Left lung (tissue), 10 donors: Measurements from ENCODE around the gene HMGB1. TPM values are rescaled to one million over a fixed set of nuclear protein-coding genes. Genes with fewer than 3 reads are reported as not detected.
A peak's percentile ranks its signal among the peaks of the same experiment; 100 is the strongest.

Source experiments
- ATAC-seq: fragments of 200-7000 bp; cut with Tn5 transposase; one replicate; pipeline ENCODE4 v1.9.1; 2020; ENCODE audit warnings: moderate library complexity
- DNase-seq, 4 donors: peaks; one replicate each; pipeline ENCODE4 v3.0.0-alpha.2; 2013 to 2020
- H3K27ac ChIP-seq, 2 donors: fragments of 200-600 bp; sonication (generic) in 1 of 2; one replicate each; pipeline versions ENCODE4 v1.5.0 to v1.8.0; 2020 to 2021
- H3K27me3 ChIP-seq, 2 donors: fragments of 200-600 bp; sonication (generic) in 1 of 2; one replicate each; pipeline versions ENCODE4 v1.5.0 to v1.8.0; 2020 to 2021
- H3K36me3 ChIP-seq, 2 donors: fragments of 200-600 bp; sonication (generic) in 1 of 2; one replicate each; pipeline versions ENCODE4 v1.5.0 to v1.8.0; 2020 to 2021
- H3K4me1 ChIP-seq, 2 donors: fragments of 200-600 bp; one replicate each; pipeline ENCODE4 v1.8.0; 2021
- H3K4me3 ChIP-seq, 2 donors: fragments of 200-600 bp; sonication (generic) in 1 of 2; one replicate each; pipeline versions ENCODE4 v1.5.0 to v1.8.0; 2020 to 2021; ENCODE audit warnings: mild to moderate bottlenecking in 1 of 2
- H3K9me3 ChIP-seq, 2 donors: fragments of 200-600 bp; sonication (generic) in 1 of 2; one replicate each; pipeline versions ENCODE4 v1.5.0 to v1.8.0; 2020 to 2021
- intact Hi-C, 2 donors: fragments of 100-400 bp; cut with DNase I; formaldehyde crosslinking; loops; one replicate each; pipeline versions ENCODE4 v1.11.2 to v1.14.2; 2022
- polyA plus RNA-seq, 6 donors: library from polyadenylated mRNA; unstranded; fragments of 120-200 nt; gene quantifications; one replicate each; pipeline ENCODE4 v1.2.1, GENCODE V29; 2013; ENCODE audit not compliant: insufficient read length in 6 of 6
- total RNA-seq, 2 donors: library from RNA; stranded (reverse); fragmentation: NEBNext Ultra II Directional; extraction: Animal tissue kit (Norgen Biotek cat#: 25700); gene quantifications; one replicate each; pipeline ENCODE4 v1.2.1, GENCODE V29; 2021
- TF ChIP-seq, protein P1 (sequence below), 2 donors: fragments of 200-600 bp; sonication (generic) in 1 of 2; IDR thresholded peaks; one replicate each; pipeline versions ENCODE4 v1.5.0 to v1.8.0; 2021; ENCODE audit warnings: antibody characterized with exemption in 2 of 2
- donor health status: DM: no; HTN: yes; CAD: no.
- donor health status: DM: no; HTN: no; CAD: no.

The HMGB1 gene
- total and polyA plus RNA-seq, 8 donors: 249 to 976 (median 765) TPM

DNA sequence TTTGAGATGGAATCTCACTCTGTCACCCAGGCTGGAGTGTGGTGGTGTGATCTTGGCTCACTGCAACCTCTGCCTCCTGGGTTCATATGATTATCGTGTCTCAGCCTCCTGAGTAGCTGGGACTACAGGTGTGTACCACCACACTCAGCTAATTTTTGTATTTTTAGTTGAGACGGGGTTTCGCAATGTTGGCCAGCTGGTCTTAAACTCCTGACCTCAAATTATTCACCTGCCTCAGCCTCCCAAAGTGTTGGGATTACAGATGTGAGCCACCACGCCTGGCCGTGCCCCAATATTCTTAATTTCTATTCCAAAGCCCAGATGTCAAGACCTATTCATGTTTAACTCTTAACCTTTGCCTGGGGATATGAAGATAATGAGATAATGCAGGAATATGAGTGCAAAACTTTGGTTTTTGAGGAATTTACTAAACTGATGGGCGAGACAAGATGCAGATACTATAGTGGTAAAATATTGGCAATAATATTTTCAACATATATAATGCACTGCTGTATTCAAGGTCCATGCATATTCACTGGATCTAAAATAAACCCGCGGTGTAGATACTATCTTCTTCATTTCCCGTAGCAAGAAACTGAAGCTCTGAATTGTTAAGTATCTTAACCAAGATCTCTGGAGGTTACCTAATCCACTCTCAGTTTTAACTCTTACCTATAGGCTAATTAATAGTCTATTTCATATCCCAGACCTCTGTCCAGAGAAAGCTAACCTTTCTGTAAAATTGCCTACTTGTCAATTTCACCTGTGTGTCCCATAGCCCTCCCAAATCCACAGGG, 43.7 kb upstream of the HMGB1 start:
- intact Hi-C loops: no loop called here
- H3K36me3 ChIP-seq: no peaks in the 10 kb centered on the region
- no peaks in the 10 kb centered on the region for H3K27me3 ChIP-seq
- TF ChIP-seq, protein P1, sequence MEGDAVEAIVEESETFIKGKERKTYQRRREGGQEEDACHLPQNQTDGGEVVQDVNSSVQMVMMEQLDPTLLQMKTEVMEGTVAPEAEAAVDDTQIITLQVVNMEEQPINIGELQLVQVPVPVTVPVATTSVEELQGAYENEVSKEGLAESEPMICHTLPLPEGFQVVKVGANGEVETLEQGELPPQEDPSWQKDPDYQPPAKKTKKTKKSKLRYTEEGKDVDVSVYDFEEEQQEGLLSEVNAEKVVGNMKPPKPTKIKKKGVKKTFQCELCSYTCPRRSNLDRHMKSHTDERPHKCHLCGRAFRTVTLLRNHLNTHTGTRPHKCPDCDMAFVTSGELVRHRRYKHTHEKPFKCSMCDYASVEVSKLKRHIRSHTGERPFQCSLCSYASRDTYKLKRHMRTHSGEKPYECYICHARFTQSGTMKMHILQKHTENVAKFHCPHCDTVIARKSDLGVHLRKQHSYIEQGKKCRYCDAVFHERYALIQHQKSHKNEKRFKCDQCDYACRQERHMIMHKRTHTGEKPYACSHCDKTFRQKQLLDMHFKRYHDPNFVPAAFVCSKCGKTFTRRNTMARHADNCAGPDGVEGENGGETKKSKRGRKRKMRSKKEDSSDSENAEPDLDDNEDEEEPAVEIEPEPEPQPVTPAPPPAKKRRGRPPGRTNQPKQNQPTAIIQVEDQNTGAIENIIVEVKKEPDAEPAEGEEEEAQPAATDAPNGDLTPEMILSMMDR (IDR thresholded peaks at IDR 0.05): no peak
- H3K4me1 ChIP-seq: no peaks in the 10 kb centered on the region
- DNase-seq: no peak
- no peak overlapping the region for H3K27ac ChIP-seq
- H3K4me3 ChIP-seq: no peak overlapping the region
- no peaks in the 10 kb centered on the region for H3K9me3 ChIP-seq
- no peak for ATAC-seq

GRCh38 chr13:30504081-30504480, 38.3 kb upstream of the HMGB1 start:
- ATAC-seq (no peak), DNase-seq (peak in 1 of 4 donors; percentile 3)
- intact Hi-C loops: no loop called here
- Histone ChIP-seq H3K36me3 (no peaks in the 10 kb centered on the region), H3K27ac (no peak overlapping the region), H3K4me1 (no peaks in the 10 kb centered on the region), H3K4me3 (no peak overlapping the region), H3K9me3 (no peaks in the 10 kb centered on the region), H3K27me3 (no peaks in the 10 kb centered on the region)
- TF ChIP-seq, protein P1 (IDR thresholded peaks at IDR 0.05): no peak

DNA sequence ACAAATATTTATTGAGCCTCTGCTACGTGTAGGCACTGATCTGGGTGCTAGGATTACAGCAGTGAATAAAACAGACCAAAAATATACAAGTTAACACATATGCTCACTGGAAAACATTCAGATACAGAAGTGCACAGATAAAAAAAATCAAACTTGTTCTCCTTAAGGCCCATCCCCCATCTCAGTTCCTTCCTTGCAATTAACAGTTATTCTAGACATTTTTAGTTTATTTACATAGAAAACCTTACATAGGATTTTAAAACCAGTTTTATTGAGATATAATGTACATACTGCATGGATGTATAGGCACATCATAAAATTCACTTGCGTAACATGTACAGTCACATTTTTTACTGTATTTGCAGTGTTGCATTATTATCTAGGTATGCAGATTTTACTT, 36.5 kb upstream of the HMGB1 start:
- no peak overlapping the region for H3K27ac ChIP-seq
- ATAC-seq: no peak
- no peaks in the 10 kb centered on the region for H3K4me1 ChIP-seq
- H3K36me3 ChIP-seq: no peaks in the 10 kb centered on the region
- no peak overlapping the region for H3K4me3 ChIP-seq
- no peak for DNase-seq
- TF ChIP-seq, protein P1 (IDR thresholded peaks at IDR 0.05): no peak
- H3K27me3 ChIP-seq: no peaks in the 10 kb centered on the region
- no peaks in the 10 kb centered on the region for H3K9me3 ChIP-seq
- intact Hi-C loops: no loop called here

GRCh38 chr13:30499338-30499737, 33.6 kb upstream of the HMGB1 start:
- no peaks in the 10 kb centered on the region for H3K36me3 ChIP-seq
- TF ChIP-seq, protein P1 (IDR thresholded peaks at IDR 0.05): no peak
- no peak for DNase-seq
- no peak for ATAC-seq
- H3K4me1 ChIP-seq: no peaks in the 10 kb centered on the region
- intact Hi-C loops: no loop called here
- no peaks in the 10 kb centered on the region for H3K9me3 ChIP-seq
- no peak overlapping the region for H3K4me3 ChIP-seq
- H3K27me3 ChIP-seq: no peaks in the 10 kb centered on the region
- H3K27ac ChIP-seq: no peak overlapping the region

- intact Hi-C loops: no loop called here
- TF ChIP-seq, protein P1 (IDR thresholded peaks at IDR 0.05): no peak
- H3K27ac ChIP-seq: no peak overlapping the region
- no peaks in the 10 kb centered on the region for H3K27me3 ChIP-seq
- no peaks in the 10 kb centered on the region for H3K9me3 ChIP-seq
- no peak overlapping the region for H3K4me3 ChIP-seq
- DNase-seq: no peak
- no peak for ATAC-seq
- no peaks in the 10 kb centered on the region for H3K4me1 ChIP-seq
- H3K36me3 ChIP-seq: no peaks in the 10 kb centered on the region
These were observed 30.4 kb upstream of the HMGB1 start for GRCh38 chr13:30496147-30496546.
